ENCODE measurements around the gene SCMH1.

GRCh38 chr1:41291195-41291594 lies 49.1 kb upstream of the SCMH1 start:
- TF ChIP-seq POLR2A (IDR thresholded peaks at IDR 0.05; ENCODE audit: low read depth, low read length), result no peak
- TF ChIP-seq SPI1 (IDR thresholded peaks at IDR 0.05; ENCODE audit: low read depth, low read length), result no peak
- TF ChIP-seq POLR2AphosphoS5 (IDR thresholded peaks at IDR 0.05; ENCODE audit: low read depth, low read length), result no peak
- no peak for TF ChIP-seq PAX5 (IDR thresholded peaks at IDR 0.05; ENCODE audit: insufficient read depth, low read length, severe bottlenecking)
- TF ChIP-seq POU2F2 (IDR thresholded peaks at IDR 0.05; ENCODE audit: low read depth, low read length), result no peak
